SK-N-SH treated with all-trans-retinoic acid at 6 μM for 48 hours (cell line): Measurements from ENCODE around the gene DNAH11.

ENCODE experiments used
- ATAC-seq: fragments of 200-7000 bp; cut with Tn5 transposase; 3 replicates; pipeline ENCODE4 v1.9.1; 2020; ENCODE audit warnings: mild to moderate bottlenecking, moderate library complexity
- ARNTL ChIP-seq: fragments of 450-650 bp; formaldehyde crosslinking; IDR thresholded peaks from 2 replicates; pipeline ENCODE4 v1.5.0; 2020; ENCODE audit warnings: low read depth, mild to moderate bottlenecking, moderate library complexity, borderline replicate concordance
- BACH2 ChIP-seq: fragments of 250-450 bp; sonication (Bioruptor Pico); IDR thresholded peaks from 2 replicates; pipeline ENCODE4 v1.9.0; 2021; ENCODE audit warnings: mild to moderate bottlenecking, borderline replicate concordance
- ESRRG ChIP-seq: fragments of 250-450 bp; sonication (Bioruptor Pico); IDR thresholded peaks from 2 replicates; pipeline ENCODE4 v1.6.1; 2021; ENCODE audit warnings: mild to moderate bottlenecking
- GLIS3 ChIP-seq: fragments of 250-450 bp; sonication (Bioruptor Pico); IDR thresholded peaks from 2 replicates; pipeline ENCODE4 v1.5.0; 2020; ENCODE audit warnings: mild to moderate bottlenecking, moderate library complexity
- ISL1 ChIP-seq: fragments of 250-450 bp; sonication (Bioruptor Pico); IDR thresholded peaks from 2 replicates; pipeline ENCODE4 v2.1.2; 2022; ENCODE audit warnings: mild to moderate bottlenecking, moderate library complexity
- OSR1 ChIP-seq: fragments of 250-450 bp; sonication (Bioruptor Pico); IDR thresholded peaks from 2 replicates; pipeline ENCODE4 v1.8.0; 2022; ENCODE audit warnings: moderate library complexity, mild to moderate bottlenecking, inconsistent platforms
- PPARA ChIP-seq: fragments of 250-450 bp; sonication (Bioruptor Pico); IDR thresholded peaks from 2 replicates; pipeline ENCODE4 v1.5.0; 2020; ENCODE audit warnings: mild to moderate bottlenecking, borderline replicate concordance
- RARB ChIP-seq: fragments of 250-450 bp; sonication (Bioruptor Pico); IDR thresholded peaks from 2 replicates; pipeline ENCODE4 v1.8.0; 2021; ENCODE audit warnings: mild to moderate bottlenecking, moderate library complexity
- SNAI2 ChIP-seq: fragments of 250-450 bp; sonication (Bioruptor Pico); IDR thresholded peaks from 2 replicates; pipeline ENCODE4 v1.5.0; 2020; ENCODE audit warnings: mild to moderate bottlenecking, moderate library complexity
- TCF4 ChIP-seq: fragments of 250-450 bp; sonication (Bioruptor Pico); IDR thresholded peaks from 2 replicates; pipeline ENCODE4 v1.8.0; 2021; ENCODE audit warnings: mild to moderate bottlenecking, moderate library complexity, borderline replicate concordance
- TOX ChIP-seq: fragments of 250-450 bp; sonication (Bioruptor Pico); IDR thresholded peaks from 2 replicates; pipeline ENCODE4 v1.8.0; 2021; ENCODE audit warnings: mild to moderate bottlenecking, moderate library complexity, borderline replicate concordance
- ZC3H10 ChIP-seq: fragments of 250-450 bp; sonication (Bioruptor Pico); IDR thresholded peaks from 2 replicates; pipeline ENCODE4 v1.5.1; 2021; ENCODE audit warnings: mild to moderate bottlenecking, moderate library complexity
- ZFP3 ChIP-seq: fragments of 250-450 bp; sonication (Bioruptor Pico); IDR thresholded peaks from 2 replicates; pipeline ENCODE4 v1.5.0; 2020; ENCODE audit warnings: mild to moderate bottlenecking, moderate library complexity
- ZFP30 ChIP-seq: fragments of 450-650 bp; formaldehyde crosslinking; IDR thresholded peaks from 2 replicates; pipeline ENCODE4 v1.5.0; 2022; ENCODE audit warnings: mild to moderate bottlenecking, moderate library complexity
- ZNF565 ChIP-seq: fragments of 450-650 bp; formaldehyde crosslinking; conservative IDR thresholded peaks from 2 replicates; pipeline ENCODE4 v1.5.0; 2020; ENCODE audit warnings: low read depth, mild to moderate bottlenecking, moderate library complexity
- ZNF8 ChIP-seq: fragments of 450-650 bp; formaldehyde crosslinking; IDR thresholded peaks from 2 replicates; pipeline ENCODE4 v1.5.0; 2020; ENCODE audit warnings: mild to moderate bottlenecking, moderate library complexity
- TF ChIP-seq, protein P1 (sequence below): fragments of 250-450 bp; sonication (Bioruptor Pico); IDR thresholded peaks from 2 replicates; pipeline ENCODE4 v1.5.1; 2020; ENCODE audit warnings: low read depth, mild to moderate bottlenecking, moderate library complexity
- TF ChIP-seq, protein P2 (sequence below): fragments of 250-450 bp; sonication (Bioruptor Pico); IDR thresholded peaks from 2 replicates; pipeline ENCODE4 v1.8.0; 2020; ENCODE audit warnings: mild to moderate bottlenecking, moderate library complexity, borderline replicate concordance
- TF ChIP-seq, protein P3 (sequence below): fragments of 250-450 bp; sonication (Bioruptor Pico); IDR thresholded peaks from 2 replicates; pipeline ENCODE4 v1.5.0; 2020; ENCODE audit warnings: mild to moderate bottlenecking, moderate library complexity
- TF ChIP-seq, protein P4 (sequence below): fragments of 250-450 bp; sonication (Bioruptor Pico); IDR thresholded peaks from 2 replicates; pipeline ENCODE4 v1.5.1; 2021; ENCODE audit warnings: mild to moderate bottlenecking, moderate library complexity
- TF ChIP-seq, protein P5 (sequence below): fragments of 250-450 bp; sonication (Bioruptor Pico); IDR thresholded peaks from 2 replicates; pipeline ENCODE4 v1.8.0; 2021; ENCODE audit warnings: low read depth, mild to moderate bottlenecking, moderate library complexity, borderline replicate concordance

Gene DNAH11

DNA sequence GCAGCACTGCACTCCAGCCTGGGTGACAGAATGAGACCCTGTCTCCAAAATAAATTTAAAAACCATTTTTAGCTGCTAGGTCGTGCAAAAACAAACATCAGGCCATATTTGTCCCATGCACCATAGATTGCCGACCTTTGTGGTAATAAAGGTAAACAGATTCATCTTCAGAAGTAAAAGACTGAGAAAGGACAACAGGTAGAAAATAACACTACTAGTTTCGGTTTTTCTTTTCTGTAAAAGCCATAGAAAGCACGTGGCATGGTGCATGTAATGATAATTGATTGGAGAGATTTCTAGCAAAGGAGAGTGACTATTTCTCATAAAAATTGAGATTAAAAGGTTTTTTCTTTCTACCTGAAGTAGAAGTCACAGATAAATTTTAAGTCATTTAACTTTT, 93.9 kb downstream of the DNAH11 start:
- no peak for ATAC-seq
- TF ChIP-seq ESRRG (CRISPR knock-in tag): no peak
- no peak for TF ChIP-seq BACH2 (CRISPR knock-in tag)
- TF ChIP-seq ARNTL: no peak
- TF ChIP-seq ZC3H10: no peak
- no peak for TF ChIP-seq TCF4 (CRISPR knock-in tag)
- TF ChIP-seq SNAI2 (CRISPR knock-in tag): no peak
- no peak for TF ChIP-seq ZNF565
- TF ChIP-seq, protein P1, sequence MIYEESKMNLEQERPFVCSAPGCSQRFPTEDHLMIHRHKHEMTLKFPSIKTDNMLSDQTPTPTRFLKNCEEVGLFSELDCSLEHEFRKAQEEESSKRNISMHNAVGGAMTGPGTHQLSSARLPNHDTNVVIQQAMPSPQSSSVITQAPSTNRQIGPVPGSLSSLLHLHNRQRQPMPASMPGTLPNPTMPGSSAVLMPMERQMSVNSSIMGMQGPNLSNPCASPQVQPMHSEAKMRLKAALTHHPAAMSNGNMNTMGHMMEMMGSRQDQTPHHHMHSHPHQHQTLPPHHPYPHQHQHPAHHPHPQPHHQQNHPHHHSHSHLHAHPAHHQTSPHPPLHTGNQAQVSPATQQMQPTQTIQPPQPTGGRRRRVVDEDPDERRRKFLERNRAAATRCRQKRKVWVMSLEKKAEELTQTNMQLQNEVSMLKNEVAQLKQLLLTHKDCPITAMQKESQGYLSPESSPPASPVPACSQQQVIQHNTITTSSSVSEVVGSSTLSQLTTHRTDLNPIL (CRISPR knock-in tag): no peak
- TF ChIP-seq, protein P2, sequence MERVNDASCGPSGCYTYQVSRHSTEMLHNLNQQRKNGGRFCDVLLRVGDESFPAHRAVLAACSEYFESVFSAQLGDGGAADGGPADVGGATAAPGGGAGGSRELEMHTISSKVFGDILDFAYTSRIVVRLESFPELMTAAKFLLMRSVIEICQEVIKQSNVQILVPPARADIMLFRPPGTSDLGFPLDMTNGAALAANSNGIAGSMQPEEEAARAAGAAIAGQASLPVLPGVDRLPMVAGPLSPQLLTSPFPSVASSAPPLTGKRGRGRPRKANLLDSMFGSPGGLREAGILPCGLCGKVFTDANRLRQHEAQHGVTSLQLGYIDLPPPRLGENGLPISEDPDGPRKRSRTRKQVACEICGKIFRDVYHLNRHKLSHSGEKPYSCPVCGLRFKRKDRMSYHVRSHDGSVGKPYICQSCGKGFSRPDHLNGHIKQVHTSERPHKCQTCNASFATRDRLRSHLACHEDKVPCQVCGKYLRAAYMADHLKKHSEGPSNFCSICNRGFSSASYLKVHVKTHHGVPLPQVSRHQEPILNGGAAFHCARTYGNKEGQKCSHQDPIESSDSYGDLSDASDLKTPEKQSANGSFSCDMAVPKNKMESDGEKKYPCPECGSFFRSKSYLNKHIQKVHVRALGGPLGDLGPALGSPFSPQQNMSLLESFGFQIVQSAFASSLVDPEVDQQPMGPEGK (CRISPR knock-in tag): no peak
- TF ChIP-seq ISL1 (CRISPR knock-in tag): no peak
- TF ChIP-seq, protein P3, sequence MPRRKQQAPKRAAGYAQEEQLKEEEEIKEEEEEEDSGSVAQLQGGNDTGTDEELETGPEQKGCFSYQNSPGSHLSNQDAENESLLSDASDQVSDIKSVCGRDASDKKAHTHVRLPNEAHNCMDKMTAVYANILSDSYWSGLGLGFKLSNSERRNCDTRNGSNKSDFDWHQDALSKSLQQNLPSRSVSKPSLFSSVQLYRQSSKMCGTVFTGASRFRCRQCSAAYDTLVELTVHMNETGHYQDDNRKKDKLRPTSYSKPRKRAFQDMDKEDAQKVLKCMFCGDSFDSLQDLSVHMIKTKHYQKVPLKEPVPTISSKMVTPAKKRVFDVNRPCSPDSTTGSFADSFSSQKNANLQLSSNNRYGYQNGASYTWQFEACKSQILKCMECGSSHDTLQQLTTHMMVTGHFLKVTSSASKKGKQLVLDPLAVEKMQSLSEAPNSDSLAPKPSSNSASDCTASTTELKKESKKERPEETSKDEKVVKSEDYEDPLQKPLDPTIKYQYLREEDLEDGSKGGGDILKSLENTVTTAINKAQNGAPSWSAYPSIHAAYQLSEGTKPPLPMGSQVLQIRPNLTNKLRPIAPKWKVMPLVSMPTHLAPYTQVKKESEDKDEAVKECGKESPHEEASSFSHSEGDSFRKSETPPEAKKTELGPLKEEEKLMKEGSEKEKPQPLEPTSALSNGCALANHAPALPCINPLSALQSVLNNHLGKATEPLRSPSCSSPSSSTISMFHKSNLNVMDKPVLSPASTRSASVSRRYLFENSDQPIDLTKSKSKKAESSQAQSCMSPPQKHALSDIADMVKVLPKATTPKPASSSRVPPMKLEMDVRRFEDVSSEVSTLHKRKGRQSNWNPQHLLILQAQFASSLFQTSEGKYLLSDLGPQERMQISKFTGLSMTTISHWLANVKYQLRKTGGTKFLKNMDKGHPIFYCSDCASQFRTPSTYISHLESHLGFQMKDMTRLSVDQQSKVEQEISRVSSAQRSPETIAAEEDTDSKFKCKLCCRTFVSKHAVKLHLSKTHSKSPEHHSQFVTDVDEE: no peak
- TF ChIP-seq GLIS3 (CRISPR knock-in tag): no peak
- TF ChIP-seq PPARA (CRISPR knock-in tag): no peak
- no peak for TF ChIP-seq RARB (CRISPR knock-in tag)
- no peak for TF ChIP-seq ZNF8 (CRISPR knock-in tag)
- no peak for TF ChIP-seq ZFP3
- TF ChIP-seq, protein P4, sequence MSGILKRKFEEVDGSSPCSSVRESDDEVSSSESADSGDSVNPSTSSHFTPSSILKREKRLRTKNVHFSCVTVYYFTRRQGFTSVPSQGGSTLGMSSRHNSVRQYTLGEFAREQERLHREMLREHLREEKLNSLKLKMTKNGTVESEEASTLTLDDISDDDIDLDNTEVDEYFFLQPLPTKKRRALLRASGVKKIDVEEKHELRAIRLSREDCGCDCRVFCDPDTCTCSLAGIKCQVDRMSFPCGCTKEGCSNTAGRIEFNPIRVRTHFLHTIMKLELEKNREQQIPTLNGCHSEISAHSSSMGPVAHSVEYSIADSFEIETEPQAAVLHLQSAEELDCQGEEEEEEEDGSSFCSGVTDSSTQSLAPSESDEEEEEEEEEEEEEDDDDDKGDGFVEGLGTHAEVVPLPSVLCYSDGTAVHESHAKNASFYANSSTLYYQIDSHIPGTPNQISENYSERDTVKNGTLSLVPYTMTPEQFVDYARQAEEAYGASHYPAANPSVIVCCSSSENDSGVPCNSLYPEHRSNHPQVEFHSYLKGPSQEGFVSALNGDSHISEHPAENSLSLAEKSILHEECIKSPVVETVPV (CRISPR knock-in tag): no peak
- TF ChIP-seq TOX: no peak
- TF ChIP-seq, protein P5, sequence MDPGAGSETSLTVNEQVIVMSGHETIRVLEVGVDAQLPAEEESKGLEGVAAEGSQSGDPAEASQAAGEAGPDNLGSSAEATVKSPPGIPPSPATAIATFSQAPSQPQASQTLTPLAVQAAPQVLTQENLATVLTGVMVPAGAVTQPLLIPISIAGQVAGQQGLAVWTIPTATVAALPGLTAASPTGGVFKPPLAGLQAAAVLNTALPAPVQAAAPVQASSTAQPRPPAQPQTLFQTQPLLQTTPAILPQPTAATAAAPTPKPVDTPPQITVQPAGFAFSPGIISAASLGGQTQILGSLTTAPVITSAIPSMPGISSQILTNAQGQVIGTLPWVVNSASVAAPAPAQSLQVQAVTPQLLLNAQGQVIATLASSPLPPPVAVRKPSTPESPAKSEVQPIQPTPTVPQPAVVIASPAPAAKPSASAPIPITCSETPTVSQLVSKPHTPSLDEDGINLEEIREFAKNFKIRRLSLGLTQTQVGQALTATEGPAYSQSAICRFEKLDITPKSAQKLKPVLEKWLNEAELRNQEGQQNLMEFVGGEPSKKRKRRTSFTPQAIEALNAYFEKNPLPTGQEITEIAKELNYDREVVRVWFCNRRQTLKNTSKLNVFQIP: no peak
- TF ChIP-seq OSR1 (CRISPR knock-in tag): no peak

DNA sequence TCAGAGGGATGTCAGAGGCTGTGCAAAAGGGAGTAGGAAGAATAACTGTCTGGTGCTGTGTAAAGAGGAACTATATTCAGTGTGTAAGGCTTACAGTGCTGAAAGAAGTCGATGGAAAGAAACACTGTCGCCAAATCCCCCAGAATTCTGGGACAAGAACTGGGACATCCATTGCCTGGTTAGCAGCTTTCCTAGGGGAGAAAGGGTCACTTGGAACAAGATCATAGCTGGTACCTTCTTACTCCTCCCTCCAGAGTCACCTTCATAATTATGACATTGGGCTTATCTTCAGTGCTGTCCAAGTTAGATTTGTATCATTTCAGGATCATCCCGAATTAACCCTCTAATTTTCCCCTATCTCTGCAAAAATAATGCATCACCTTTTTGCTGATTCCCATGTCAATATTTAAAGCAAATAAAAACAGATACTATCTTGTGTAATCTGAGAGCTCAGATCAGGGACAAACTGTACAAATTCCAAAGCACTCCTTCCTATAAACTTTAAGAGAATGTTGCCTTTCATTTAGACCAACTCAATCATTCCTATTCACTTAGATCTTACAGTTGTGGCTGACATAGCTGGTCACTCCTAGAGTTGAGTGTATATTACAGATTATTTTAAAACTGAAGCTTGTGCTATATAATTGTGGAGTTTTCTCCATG, 96.5 kb downstream of the DNAH11 start:
- no peak for ATAC-seq
- TF ChIP-seq, protein P2 (CRISPR knock-in tag): no peak
- TF ChIP-seq, protein P4 (CRISPR knock-in tag): no peak
- TF ChIP-seq ESRRG (CRISPR knock-in tag) (no peak), ZFP30 (CRISPR knock-in tag) (no peak), TOX (no peak), GLIS3 (CRISPR knock-in tag) (no peak), PPARA (CRISPR knock-in tag) (no peak), ISL1 (CRISPR knock-in tag) (no peak), ZFP3 (no peak), OSR1 (CRISPR knock-in tag) (no peak), ZNF8 (CRISPR knock-in tag) (no peak)
- TF ChIP-seq, protein P1 (CRISPR knock-in tag): no peak
- TF ChIP-seq, protein P3: no peak
